Endothelial cell of umbilical vein (primary cell): ENCODE results near the gene LSP1. TPM values are rescaled to one million over a fixed set of nuclear protein-coding genes. Genes with fewer than 3 reads are reported as not detected.

Experiments used
- BruUV-seq: library from RNA; stranded (reverse); fragments of 400-500 nt; replicated peaks from 2 replicates; lab custom pipeline; 2021; lab: Mats Ljungman, UMichigan
- CTCF ChIA-PET: fragments of 300-600, 350-600 bp; sonication (Branson Sonifier 250); formaldehyde crosslinking; loops from one replicate; lab custom pipeline; 2021; ENCODE audit warnings: antibody characterized with exemption, inconsistent platforms; lab: Charles Lee
- POLR2A ChIA-PET: fragments of 300-600, 350-600 bp; sonication (Branson Sonifier 250); formaldehyde crosslinking; loops from one replicate; lab custom pipeline; 2021; ENCODE audit warnings: antibody characterized with exemption, inconsistent platforms; lab: Charles Lee
- DNase-seq: peaks from one replicate; pipeline ENCODE4 v3.0.0-alpha.2; 2011; ENCODE audit warnings: low read depth, low spot score
- FAIRE-seq: peaks from 2 replicates; lab custom pipeline; 2011; peaks lifted over from hg19 to GRCh38; lab: Jason Lieb, UNC
- H2AFZ ChIP-seq: 2 replicates; pipeline ENCODE4 v1.6.0; 2012; ENCODE audit warnings: low read depth, low read length, control low read depth, inconsistent platforms
- H3K27ac ChIP-seq: 2 replicates; pipeline ENCODE4 v1.5.1; 2011; ENCODE audit warnings: low read depth, mild to moderate bottlenecking, control low read depth, low read length, moderate library complexity; ENCODE audit not compliant: insufficient read depth
- H3K27me3 ChIP-seq, 2 experiments: 2 replicates each; pipeline versions ENCODE4 v1.6.0 to v1.6.1; 2011; ENCODE audit warnings: low read length in 2 of 2, mixed read lengths in 1 of 2; ENCODE audit not compliant: control insufficient read depth in 2 of 2, insufficient read depth in 2 of 2
- H3K36me3 ChIP-seq, 2 experiments: 2 replicates in 1 of 2; 3 replicates in 1 of 2; pipeline ENCODE4 v1.5.1; 2011; ENCODE audit warnings: low read length in 2 of 2, mild to moderate bottlenecking in 1 of 2, moderate library complexity in 1 of 2; ENCODE audit not compliant: control insufficient read depth in 2 of 2, insufficient read depth in 2 of 2; ENCODE audit errors: extremely low read depth in 1 of 2
- H3K4me1 ChIP-seq: 3 replicates; pipeline ENCODE4 v1.5.1; 2011; ENCODE audit warnings: mild to moderate bottlenecking, low read length; ENCODE audit not compliant: control insufficient read depth, insufficient read depth; ENCODE audit errors: extremely low read depth
- H3K4me2 ChIP-seq: 2 replicates; pipeline ENCODE4 v1.6.1; 2011; ENCODE audit warnings: low read length, control low read depth, mixed read lengths; ENCODE audit not compliant: insufficient read depth
- H3K4me3 ChIP-seq, 3 experiments: fragments of 200-600 bp in 1 of 3; sonication (generic), shearing (Covaris generic) in 1 of 3; replicated peaks in 1 of 3; 2 replicates each; pipeline ENCODE4 v1.5.1; 2011 to 2016; ENCODE audit warnings: control low read depth in 3 of 3, low read length in 3 of 3, mild to moderate bottlenecking in 2 of 3, inconsistent platforms in 1 of 3, low read depth in 1 of 3, moderate library complexity in 1 of 3; ENCODE audit not compliant: insufficient read depth in 1 of 3
- H3K79me2 ChIP-seq: 2 replicates; pipeline ENCODE4 v1.6.0; 2012; ENCODE audit warnings: low read length, inconsistent platforms; ENCODE audit not compliant: control insufficient read depth, insufficient read depth
- H3K9ac ChIP-seq: replicated peaks from 2 replicates; pipeline ENCODE3; 2011; ENCODE audit warnings: low read length, control low read depth; ENCODE audit not compliant: insufficient read depth; ENCODE audit errors: extremely low read depth
- H3K9me1 ChIP-seq: replicated peaks from 3 replicates; pipeline ENCODE4 v1.6.0; 2011; ENCODE audit warnings: mild to moderate bottlenecking, low read length; ENCODE audit not compliant: control insufficient read depth, insufficient read depth; ENCODE audit errors: extremely low read depth
- H3K9me3 ChIP-seq: replicated peaks from 2 replicates; pipeline ENCODE4 v1.5.1; 2012; ENCODE audit warnings: low read length, inconsistent platforms; ENCODE audit not compliant: control insufficient read depth, insufficient read depth
- H4K20me1 ChIP-seq: replicated peaks from 2 replicates; pipeline ENCODE3; 2011; ENCODE audit warnings: mild to moderate bottlenecking, low read length; ENCODE audit not compliant: control insufficient read depth, insufficient read depth; ENCODE audit errors: extremely low read depth
- EZH2 ChIP-seq: IDR thresholded peaks from 2 replicates; pipeline ENCODE4 v1.6.1; 2012; ENCODE audit warnings: borderline replicate concordance, low read depth, mild to moderate bottlenecking, moderate library complexity, low read length, inconsistent platforms; ENCODE audit not compliant: severe bottlenecking
- FOS ChIP-seq: IDR thresholded peaks from 2 replicates; pipeline ENCODE4 v1.6.1; 2011; ENCODE audit warnings: mild to moderate bottlenecking, low read length, moderate library complexity, borderline replicate concordance; ENCODE audit not compliant: insufficient read depth
- GATA2 ChIP-seq: IDR thresholded peaks from 2 replicates; pipeline ENCODE4 v1.7.0; 2011; ENCODE audit warnings: low read depth, mild to moderate bottlenecking, moderate library complexity, mixed read lengths, low read length; ENCODE audit not compliant: insufficient read length, insufficient read depth
- JUN ChIP-seq: IDR thresholded peaks from 2 replicates; pipeline ENCODE4 v1.6.1; 2011; ENCODE audit warnings: borderline replicate concordance, low read depth; ENCODE audit not compliant: insufficient read length, insufficient read depth
- MAX ChIP-seq: IDR thresholded peaks from 2 replicates; pipeline ENCODE4 v1.6.1; 2011; ENCODE audit not compliant: insufficient read depth, insufficient read length
- MYC ChIP-seq: IDR thresholded peaks from one replicate; pipeline ENCODE4 v1.6.1; 2011; ENCODE audit warnings: mild to moderate bottlenecking, low read depth, low read length
- POLR2A ChIP-seq: IDR thresholded peaks from 2 replicates; pipeline ENCODE4 v1.6.1; 2012; ENCODE audit warnings: low read depth, mild to moderate bottlenecking, control low read depth, low read length
- POLR2AphosphoS5 ChIP-seq: IDR thresholded peaks from 2 replicates; pipeline ENCODE4 v1.6.1; 2012; ENCODE audit warnings: low read depth, mild to moderate bottlenecking, control low read depth, low read length, moderate library complexity; ENCODE audit not compliant: insufficient read depth
- dilution Hi-C: fragments of 300-500 bp; cut with MboI; formaldehyde crosslinking; loops from one replicate; pipeline ENCODE4 v1.15.0; 2019; ENCODE audit warnings: low sequenced_read_pairs; ENCODE audit not compliant: extremely low pct_ligation_motif_present
- intact Hi-C: fragments of 100-400 bp; cut with micrococcal nuclease; formaldehyde crosslinking; loops from one replicate; pipeline ENCODE4 v1.10.0; 2022
- polyA plus RNA-seq, 4 experiments: library from polyadenylated mRNA; depleted of rRNA in 3 of 4; stranded (reverse) in 3 of 4; unstranded in 1 of 4; fragments of >200 nt; gene quantifications; 2 replicates each; pipeline versions ENCODE4 v1.2.1 to v1.2.3, GENCODE V29; 2011 to 2012; ENCODE audit warnings: missing spikeins in 1 of 4
- total RNA-seq: library from RNA; stranded (reverse); gene quantifications from 2 replicates; pipeline ENCODE4 v1.2.3, GENCODE V29; 2021
- TF ChIP-seq, protein P1 (sequence below), 2 donors: IDR thresholded peaks; 1 replicate in 1 of 2; 2 replicates in 1 of 2; pipeline ENCODE4 v1.5.1; 2011; ENCODE audit warnings: low read length in 2 of 2, mild to moderate bottlenecking in 2 of 2, moderate library complexity in 2 of 2, control low read depth in 1 of 2, inconsistent platforms in 1 of 2, low read depth in 1 of 2; ENCODE audit not compliant: insufficient read depth in 1 of 2; ENCODE audit errors: extremely low read depth in 1 of 2

LSP1 gene
- total and polyA plus RNA-seq, 2 donors (not counting 3 experiments of a cell fraction or from before 2014, with no cell fraction given): not detected

DNA sequence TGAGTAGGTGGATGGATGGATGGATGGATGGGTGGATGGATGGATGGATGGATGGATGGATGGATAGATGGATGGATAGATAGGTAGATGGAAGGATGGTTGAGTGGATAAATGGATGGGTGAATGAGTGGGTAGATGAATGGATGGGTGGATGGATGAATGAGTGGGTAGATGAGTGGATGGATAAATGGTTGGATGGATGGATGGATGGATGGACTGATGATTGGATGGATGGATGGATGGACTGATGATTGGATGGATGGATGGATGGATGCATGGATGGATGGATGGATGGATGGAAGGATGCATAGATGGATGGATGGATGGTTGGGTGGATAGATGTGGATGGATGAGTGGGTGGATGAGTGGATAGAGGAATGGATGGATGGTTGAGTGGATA lies 31.3 kb upstream of the LSP1 start:
- FAIRE-seq (no peak), DNase-seq (no peak)
- H3K27ac ChIP-seq: no peak overlapping the region
- dilution Hi-C loops (no loop called here), intact Hi-C loops (no loop called here)
- CTCF ChIA-PET: interaction anchor here (1.7 to 2.0 kb wide), 3 partner anchors 12 to 169 kb away, joined by 7 to 15 read pairs (median 8); no protein-coding TSS in a partner anchor
- no peaks in the 10 kb centered on the region for H3K9me3 ChIP-seq
- no peak overlapping the region for H3K9ac ChIP-seq
- no peak overlapping the region for H2AFZ ChIP-seq
- H4K20me1 ChIP-seq: no peaks in the 10 kb centered on the region
- no peaks in the 10 kb centered on the region for H3K36me3 ChIP-seq
- no peaks in the 10 kb centered on the region for H3K4me1 ChIP-seq
- H3K9me1 ChIP-seq: no peaks in the 10 kb centered on the region
- no peaks in the 10 kb centered on the region for H3K79me2 ChIP-seq
- TF ChIP-seq, protein P1, sequence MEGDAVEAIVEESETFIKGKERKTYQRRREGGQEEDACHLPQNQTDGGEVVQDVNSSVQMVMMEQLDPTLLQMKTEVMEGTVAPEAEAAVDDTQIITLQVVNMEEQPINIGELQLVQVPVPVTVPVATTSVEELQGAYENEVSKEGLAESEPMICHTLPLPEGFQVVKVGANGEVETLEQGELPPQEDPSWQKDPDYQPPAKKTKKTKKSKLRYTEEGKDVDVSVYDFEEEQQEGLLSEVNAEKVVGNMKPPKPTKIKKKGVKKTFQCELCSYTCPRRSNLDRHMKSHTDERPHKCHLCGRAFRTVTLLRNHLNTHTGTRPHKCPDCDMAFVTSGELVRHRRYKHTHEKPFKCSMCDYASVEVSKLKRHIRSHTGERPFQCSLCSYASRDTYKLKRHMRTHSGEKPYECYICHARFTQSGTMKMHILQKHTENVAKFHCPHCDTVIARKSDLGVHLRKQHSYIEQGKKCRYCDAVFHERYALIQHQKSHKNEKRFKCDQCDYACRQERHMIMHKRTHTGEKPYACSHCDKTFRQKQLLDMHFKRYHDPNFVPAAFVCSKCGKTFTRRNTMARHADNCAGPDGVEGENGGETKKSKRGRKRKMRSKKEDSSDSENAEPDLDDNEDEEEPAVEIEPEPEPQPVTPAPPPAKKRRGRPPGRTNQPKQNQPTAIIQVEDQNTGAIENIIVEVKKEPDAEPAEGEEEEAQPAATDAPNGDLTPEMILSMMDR (IDR thresholded peaks at IDR 0.05; ENCODE audit: extremely low read depth in 1 of 2, insufficient read depth in 1 of 2, low read depth in 1 of 2, low read length in 2 of 2): no peak
- no peak for TF ChIP-seq GATA2
- TF ChIP-seq POLR2AphosphoS5: no peak
- no peak for TF ChIP-seq MYC
- TF ChIP-seq MAX: no peak
- TF ChIP-seq EZH2: no peak
- TF ChIP-seq JUN: no peak
- no peak for TF ChIP-seq FOS
- no peak for TF ChIP-seq POLR2A
- POLR2A ChIA-PET: no interaction called here
- BruUV-seq: no TSS peak
- no peak overlapping the region for H3K4me3 ChIP-seq
- peaks cover 0 to 1% of the 10 kb centered on the region in 2 experiments for H3K27me3 ChIP-seq
- H3K4me2 ChIP-seq: no peak overlapping the region
